ENCODE data around the gene DLGAP4. TPM values are rescaled to one million over a fixed set of nuclear protein-coding genes. Genes with fewer than 3 reads are reported as not detected.

The DLGAP4 gene
- total RNA-seq, 3 donors from 2014 or later, result 22.0 to 26.9 (median 24.0) TPM

DNA sequence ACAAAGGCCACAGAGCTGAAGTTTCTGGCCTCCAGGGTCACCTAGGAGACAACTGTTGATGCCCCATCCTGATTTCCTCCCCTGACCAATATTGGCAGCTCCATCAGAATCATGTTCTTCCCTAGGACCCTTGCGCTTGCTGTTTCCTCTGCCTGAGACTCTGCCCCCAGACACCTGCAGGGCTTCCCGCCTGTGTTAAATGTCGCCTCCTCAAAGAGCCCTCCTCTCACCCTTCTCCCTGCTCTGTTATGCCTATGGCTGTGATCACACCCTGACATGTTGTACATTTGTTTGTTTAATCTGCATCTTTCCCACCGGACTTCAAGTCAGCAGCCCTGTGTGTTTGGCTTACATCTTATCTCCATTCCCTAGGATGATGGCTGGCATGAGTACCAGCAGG is 30.1 kb downstream of the DLGAP4 start:
- no peaks in the 10 kb centered on the region for H3K4me1 ChIP-seq
- no peak overlapping the region for H3K4me3 ChIP-seq
- no peak overlapping the region for H3K27ac ChIP-seq
- DNase-seq (ENCODE audit: low spot score in 2 of 2), result no peak
- no peaks in the 10 kb centered on the region for H3K9me3 ChIP-seq
- TF ChIP-seq CTCF (IDR thresholded peaks at IDR 0.05) (no peak), POLR2A (IDR thresholded peaks at IDR 0.05) (no peak), POLR2AphosphoS5 (IDR thresholded peaks at IDR 0.05) (no peak)
- intact Hi-C loops (cut with DNase I; ENCODE audit: low total_unique reads), result no loop called here
- peaks cover 0 to 11% of the 10 kb centered on the region in 2 donors for H3K27me3 ChIP-seq
- H3K36me3 ChIP-seq, result no peaks in the 10 kb centered on the region

- no peaks in the 10 kb centered on the region for H3K4me1 ChIP-seq
- TF ChIP-seq POLR2A (IDR thresholded peaks at IDR 0.05) (no peak), POLR2AphosphoS5 (IDR thresholded peaks at IDR 0.05) (no peak), CTCF (IDR thresholded peaks at IDR 0.05) (no peak)
- no peak for DNase-seq (ENCODE audit: low spot score in 2 of 2)
- H3K9me3 ChIP-seq, result no peaks in the 10 kb centered on the region
- H3K36me3 ChIP-seq, result no peaks in the 10 kb centered on the region
- no peak overlapping the region for H3K27ac ChIP-seq
- intact Hi-C loops (cut with DNase I; ENCODE audit: low total_unique reads), result no loop called here
- peaks cover 0 to 11% of the 10 kb centered on the region in 2 donors for H3K27me3 ChIP-seq
- H3K4me3 ChIP-seq, result no peak overlapping the region
Measured at GRCh38 chr20:36336954-36337704, 31.0 kb downstream of the DLGAP4 start.

DNA sequence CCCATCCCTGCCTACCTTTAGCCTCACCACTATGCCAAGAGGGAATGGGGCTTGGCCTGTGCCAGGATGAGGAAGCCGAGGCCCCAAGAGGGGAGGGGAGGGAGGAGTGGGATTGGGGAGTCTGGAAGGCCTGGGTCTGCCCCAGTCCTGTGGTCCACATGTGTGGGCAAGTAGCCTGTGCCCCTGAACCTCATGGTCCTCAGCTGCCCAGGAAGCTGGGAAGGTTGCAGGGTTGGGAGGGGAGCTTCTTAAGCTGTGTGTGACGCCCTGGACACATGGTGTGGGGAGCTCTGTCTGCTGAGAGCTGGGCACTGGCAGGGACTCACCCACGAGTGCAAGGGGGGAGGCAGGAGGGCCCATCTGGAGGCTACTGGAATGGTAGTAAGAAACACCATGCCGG is 31.7 kb downstream of the DLGAP4 start:
- H3K27me3 ChIP-seq, result peaks cover 0 to 11% of the 10 kb centered on the region in 2 donors
- no peak overlapping the region for H3K27ac ChIP-seq
- intact Hi-C loops (cut with DNase I; ENCODE audit: low total_unique reads), result no loop called here
- no peak for DNase-seq (ENCODE audit: low spot score in 2 of 2)
- H3K4me1 ChIP-seq, result no peaks in the 10 kb centered on the region
- H3K4me3 ChIP-seq, result no peak overlapping the region
- no peaks in the 10 kb centered on the region for H3K9me3 ChIP-seq
- H3K36me3 ChIP-seq, result no peaks in the 10 kb centered on the region
- TF ChIP-seq POLR2AphosphoS5 (IDR thresholded peaks at IDR 0.05), result no peak
- TF ChIP-seq POLR2A (IDR thresholded peaks at IDR 0.05), result no peak
- TF ChIP-seq CTCF (IDR thresholded peaks at IDR 0.05), result no peak

GRCh38 chr20:36339646-36340592 is 33.8 kb downstream of the DLGAP4 start:
- TF ChIP-seq CTCF (IDR thresholded peaks at IDR 0.05) (no peak), POLR2A (IDR thresholded peaks at IDR 0.05) (no peak), POLR2AphosphoS5 (IDR thresholded peaks at IDR 0.05) (no peak)
- DNase-seq (ENCODE audit: low spot score in 2 of 2), result no peak
- H3K27me3 ChIP-seq, result peaks cover 0 to 5% of the 10 kb centered on the region in 2 donors
- H3K4me3 ChIP-seq, result no peak overlapping the region
- no peak overlapping the region for H3K27ac ChIP-seq
- no peaks in the 10 kb centered on the region for H3K4me1 ChIP-seq
- H3K36me3 ChIP-seq, result no peaks in the 10 kb centered on the region
- H3K9me3 ChIP-seq, result no peaks in the 10 kb centered on the region
- intact Hi-C loops (cut with DNase I; ENCODE audit: low total_unique reads), result no loop called here

DNA sequence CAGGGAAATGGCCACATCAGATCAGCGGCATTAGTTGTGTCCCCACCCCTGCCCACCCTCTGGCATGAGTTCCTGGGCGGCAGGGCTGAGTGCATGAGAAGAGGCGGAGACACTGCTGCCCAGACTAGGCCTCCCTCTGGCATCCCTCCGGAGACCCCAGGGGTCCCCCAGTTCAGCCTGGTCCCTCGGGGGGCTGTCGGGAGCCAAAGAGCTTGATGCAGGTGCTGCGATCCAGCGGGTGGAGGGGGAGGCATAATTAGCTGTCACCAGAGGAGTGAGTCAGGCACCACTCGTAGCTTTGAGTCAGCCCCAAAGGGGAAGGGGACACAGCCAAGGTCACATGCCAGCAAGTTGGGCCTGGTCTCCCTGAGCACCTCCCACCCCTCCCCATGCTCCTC is 34.5 kb downstream of the DLGAP4 start:
- H3K27ac ChIP-seq, result no peak overlapping the region
- H3K4me3 ChIP-seq, result no peak overlapping the region
- H3K9me3 ChIP-seq, result no peaks in the 10 kb centered on the region
- intact Hi-C loops (cut with DNase I; ENCODE audit: low total_unique reads), result no loop called here
- DNase-seq (ENCODE audit: low spot score in 2 of 2), result no peak
- H3K4me1 ChIP-seq, result no peaks in the 10 kb centered on the region
- H3K27me3 ChIP-seq, result peaks cover 0 to 5% of the 10 kb centered on the region in 2 donors
- H3K36me3 ChIP-seq, result no peaks in the 10 kb centered on the region
- no peak for TF ChIP-seq CTCF (IDR thresholded peaks at IDR 0.05)
- TF ChIP-seq POLR2A (IDR thresholded peaks at IDR 0.05), result no peak
- no peak for TF ChIP-seq POLR2AphosphoS5 (IDR thresholded peaks at IDR 0.05)

Measured in breast epithelium (tissue), 4 donors.